CD4-positive, alpha-beta T cell treated with Interleukin-21 for 1 hour (primary cell): Measurements from ENCODE around the gene C10orf62.
"Not testable (repeated sequence)": the region's sequence is repeated elsewhere in the genome, so short reads cannot be mapped to it uniquely, and the experiment has no call there.

ENCODE experiments used
- DNase-seq: peaks from one replicate; pipeline ENCODE4 v3.0.0-alpha.2; 2020

C10orf62 gene

GRCh38 chr10:97589479-97589878, at the start of gene C10orf62:
TSS of gene C10orf62 (plus strand) at chr10:97589721. CDS start at chr10:97589898, 177 bp downstream.
- DNase-seq: no peak

DNA sequence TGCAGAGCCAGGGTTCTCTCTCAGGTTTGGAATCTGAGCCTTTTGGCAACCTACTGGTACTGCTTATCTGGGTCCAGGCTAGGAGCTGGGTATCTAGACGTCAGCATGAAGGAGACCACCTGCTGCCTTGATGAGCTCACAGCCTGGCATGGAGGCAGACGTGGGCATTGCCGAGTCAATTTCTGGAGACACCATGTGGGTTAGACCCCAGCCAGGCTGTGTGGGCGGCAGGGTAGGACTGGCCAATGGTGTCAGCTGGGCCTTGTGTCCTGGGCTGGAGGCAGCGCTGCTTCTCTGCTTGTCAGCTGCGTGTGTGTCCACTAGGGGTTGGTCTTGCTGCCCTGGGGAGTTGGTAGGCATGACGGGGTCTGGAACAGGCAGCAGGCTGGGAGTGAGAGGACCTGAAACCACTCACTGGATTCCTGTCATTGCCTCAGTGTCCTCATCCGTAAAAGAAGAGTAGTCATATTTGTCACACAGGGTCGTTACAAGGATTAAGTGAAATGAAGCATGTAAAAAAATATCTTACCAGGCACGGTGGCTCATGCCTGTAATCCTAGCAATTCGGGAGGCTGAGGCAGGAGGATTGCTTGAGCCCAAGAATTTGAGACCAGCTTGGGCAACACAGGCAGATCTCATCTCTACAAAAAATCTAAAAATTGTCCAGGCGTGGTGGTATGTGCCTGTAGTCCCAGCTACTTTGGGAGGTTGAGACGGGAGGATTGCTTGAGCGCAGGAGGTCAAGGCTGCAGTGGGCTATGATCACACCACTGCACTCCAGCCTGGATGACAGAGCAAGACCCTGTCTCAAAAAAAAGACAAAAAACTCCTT, 48.6 kb upstream of the C10orf62 start:
- DNase-seq: no peak

- DNase-seq: no peak
Observed at GRCh38 chr10:97542169-97543024, 47.1 kb upstream of the C10orf62 start.

DNA sequence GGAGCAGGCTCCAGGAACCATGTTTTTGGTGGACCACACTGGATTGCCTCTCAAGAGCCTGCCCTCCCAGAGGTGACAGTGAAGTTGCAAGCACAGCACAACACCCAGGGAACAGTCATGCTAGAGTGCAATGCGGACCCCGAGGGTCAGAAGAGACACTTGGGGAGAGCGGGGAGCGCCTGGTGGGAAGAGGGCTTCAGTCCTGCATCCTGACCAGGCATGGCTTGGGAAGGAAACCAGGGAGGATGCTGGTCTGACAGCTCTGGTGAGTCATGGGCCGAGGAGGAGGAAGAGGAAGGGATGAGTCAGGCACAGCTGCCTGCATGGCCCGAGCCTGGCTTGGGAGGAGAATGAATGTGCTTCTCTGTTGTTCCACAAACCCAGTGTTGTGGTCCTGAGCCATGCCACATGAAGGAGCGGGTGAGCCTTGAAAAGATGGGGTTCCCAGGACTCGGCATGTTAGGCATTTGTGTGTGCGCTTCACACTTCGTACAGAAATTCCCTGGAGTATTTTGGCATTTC, 46.4 kb upstream of the C10orf62 start:
- no peak for DNase-seq

DNA sequence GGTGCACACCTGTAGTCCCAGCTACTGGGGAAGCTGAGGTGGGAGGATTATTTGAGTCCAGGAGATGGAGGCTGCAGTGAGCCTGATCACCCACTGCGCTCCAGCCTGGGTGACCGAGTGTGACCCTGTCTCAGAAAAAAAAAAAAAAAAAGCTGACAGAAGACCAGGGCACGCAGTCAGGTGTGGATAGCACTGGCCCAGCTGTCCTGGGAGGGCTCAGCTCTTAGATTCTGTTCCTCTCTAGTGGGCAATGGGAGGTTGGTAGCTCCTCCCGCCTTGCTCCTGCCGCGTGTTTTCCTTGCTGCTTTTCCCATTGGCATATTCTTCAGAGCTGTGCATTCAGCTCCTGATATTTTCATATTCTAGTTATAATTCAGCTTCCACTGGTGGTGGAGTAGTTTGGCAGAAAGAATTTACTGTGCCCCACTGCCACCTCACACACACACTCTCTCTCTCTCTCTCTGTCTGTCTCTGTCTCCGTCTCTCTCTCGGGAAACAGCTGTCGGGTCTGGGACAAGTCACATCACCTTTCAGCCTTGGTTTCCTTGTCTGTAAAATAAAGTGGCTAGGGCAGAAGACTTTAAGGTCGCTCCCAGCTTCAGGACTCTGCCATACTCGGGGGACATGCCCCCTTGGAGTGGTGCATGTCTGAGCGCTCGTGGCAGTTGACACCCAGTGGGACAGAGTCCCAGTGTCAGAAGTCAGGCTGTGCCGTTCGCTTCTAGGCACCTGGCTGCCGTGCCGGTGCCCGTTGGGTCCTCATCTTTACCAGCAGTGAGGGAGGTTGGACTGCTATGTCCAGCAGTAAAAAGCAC, 42.9 kb upstream of the C10orf62 start:
- no peak for DNase-seq

DNA sequence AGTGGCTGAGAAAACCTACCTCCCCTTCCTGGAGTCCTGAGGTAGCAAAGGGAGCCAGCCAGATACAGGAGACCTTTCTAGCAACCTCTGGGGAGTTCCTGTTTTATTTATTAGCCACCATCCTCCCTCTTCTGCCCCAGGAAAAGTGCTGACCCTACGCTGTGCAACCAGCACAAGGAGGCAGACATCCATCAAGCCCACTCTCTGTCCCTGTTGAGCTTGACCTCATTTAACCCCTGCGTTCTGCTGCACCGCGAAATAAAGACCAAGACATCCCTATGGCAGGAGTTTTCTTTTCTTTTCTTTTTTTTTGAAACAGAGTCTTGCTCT, 42.3 kb upstream of the C10orf62 start:
- no peak for DNase-seq

DNA sequence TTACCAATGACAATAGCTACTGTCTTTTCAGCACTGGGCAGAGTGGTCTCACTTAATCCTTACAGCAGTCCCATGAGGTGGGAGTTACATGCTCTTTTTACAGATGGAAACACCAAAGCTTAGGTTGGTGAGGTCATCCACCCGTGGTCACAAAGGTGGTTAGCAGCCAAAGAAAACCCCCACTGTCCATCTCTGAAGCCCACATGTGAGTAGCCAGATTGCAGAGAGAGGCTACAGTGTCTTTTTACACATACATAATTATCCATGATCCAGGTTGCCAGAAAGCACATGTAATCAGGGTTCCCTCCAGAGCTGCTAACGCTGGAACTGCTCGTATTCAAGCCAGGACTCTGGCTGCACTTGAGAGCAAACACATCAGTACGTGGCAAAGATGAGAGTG, 41.6 kb upstream of the C10orf62 start:
- DNase-seq: no peak

DNA sequence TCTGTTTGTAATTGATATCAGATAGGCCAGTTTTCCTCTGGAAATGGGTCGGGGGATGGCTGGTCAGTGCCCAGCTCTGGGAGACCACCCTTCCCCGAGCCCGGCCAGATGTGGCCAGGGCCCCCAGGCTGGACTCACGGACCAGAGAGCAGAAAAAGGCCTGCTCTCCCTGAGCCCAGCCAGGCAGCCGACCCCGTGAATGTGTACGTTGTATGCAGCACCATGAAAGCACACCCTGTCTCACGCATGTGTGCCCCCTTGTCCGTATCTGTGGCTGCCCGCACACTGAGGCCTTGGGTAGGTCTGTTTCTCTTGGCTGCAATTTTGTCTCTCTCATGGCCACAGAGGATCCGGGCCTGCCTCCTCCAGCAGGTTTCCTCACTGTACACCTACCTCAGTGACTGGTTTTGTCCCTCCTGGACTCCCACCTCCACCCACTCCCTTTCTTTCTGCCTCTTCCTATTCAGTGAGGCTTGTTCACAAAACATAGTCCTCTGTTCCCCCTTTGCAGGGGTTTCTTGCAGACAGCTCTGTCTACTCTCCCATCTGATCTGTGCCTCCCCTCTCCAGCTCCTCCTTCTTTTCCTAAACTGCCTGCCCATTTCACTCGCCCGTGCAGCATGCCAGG, 40.6 kb upstream of the C10orf62 start:
- DNase-seq: no peak

- no peak for DNase-seq
Observed at GRCh38 chr10:97549587-97550322, 39.8 kb upstream of the C10orf62 start.

- no peak for DNase-seq
Observed at GRCh38 chr10:97550336-97551149, 39.0 kb upstream of the C10orf62 start.

- no peak for DNase-seq
Observed at GRCh38 chr10:97551271-97551670, 38.2 kb upstream of the C10orf62 start.

DNA sequence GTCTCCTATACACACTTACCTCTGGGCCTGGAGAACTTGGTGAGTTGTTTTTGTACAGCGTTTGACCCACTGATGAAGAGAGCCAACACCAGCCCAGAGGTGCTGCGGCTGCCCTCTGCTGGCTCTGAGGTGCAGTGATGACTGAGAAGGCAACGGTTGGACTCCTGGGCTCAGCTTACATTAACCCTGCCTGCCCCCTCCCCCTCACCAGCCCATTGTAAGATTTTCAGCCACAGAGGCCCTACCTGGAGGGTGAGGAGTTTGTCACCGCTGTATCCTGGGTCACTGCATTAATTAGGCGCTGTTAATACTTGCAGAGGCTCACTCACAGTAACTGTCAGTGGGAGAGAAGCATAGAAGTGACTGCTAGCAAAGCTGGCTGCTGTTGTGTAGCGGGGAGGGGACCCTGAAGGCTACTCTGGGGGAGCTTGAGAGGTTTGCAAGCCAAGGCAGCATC, 35.9 kb upstream of the C10orf62 start:
- DNase-seq: peak; percentile 63

- DNase-seq: not testable (repeated sequence)
Observed at GRCh38 chr10:97554336-97554735, 35.2 kb upstream of the C10orf62 start.

DNA sequence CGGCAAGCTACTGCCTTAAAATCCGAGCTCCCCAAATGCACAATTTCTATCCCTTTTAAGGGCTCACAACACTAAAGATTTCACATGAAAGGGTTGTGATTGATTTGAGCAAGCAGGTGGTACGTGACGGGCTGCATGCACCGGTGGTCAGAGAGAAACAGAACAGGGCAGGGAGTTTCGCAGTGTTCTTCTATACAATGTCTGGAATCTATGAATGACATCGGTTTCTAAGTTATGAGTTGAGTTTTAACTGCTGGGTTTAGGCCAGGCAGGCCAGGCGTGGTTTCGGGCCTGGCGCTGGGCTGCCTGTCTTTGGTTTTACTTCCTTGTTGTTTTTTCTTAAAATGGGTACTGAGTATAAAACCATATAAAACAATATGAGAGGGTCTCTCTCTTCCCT, 34.0 kb upstream of the C10orf62 start:
- not testable (repeated sequence) for DNase-seq

GRCh38 chr10:97560731-97561381, 28.7 kb upstream of the C10orf62 start:
- not testable (repeated sequence) for DNase-seq

- DNase-seq: not testable (repeated sequence)
Observed at GRCh38 chr10:97561386-97562077, 28.0 kb upstream of the C10orf62 start.

DNA sequence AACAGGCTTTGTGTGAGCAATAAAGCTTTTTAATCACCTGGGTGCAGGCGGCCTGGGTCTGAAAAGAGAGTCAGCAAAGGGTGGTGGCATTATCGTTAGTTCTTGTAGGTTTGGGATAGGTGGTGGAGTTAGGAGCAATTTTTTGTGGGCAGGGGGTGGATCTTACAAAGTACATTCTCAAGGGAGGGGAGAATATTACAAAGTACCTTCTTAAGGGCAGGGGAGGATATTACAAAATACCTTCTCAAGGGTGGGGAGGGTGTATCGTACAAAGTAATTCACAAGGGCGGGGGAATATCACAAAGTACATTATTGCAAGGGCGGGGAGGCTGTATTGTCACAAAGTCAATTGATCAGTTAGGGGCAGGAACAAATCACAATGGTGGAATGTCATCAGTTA, 27.2 kb upstream of the C10orf62 start:
- DNase-seq: not testable (repeated sequence)

DNA sequence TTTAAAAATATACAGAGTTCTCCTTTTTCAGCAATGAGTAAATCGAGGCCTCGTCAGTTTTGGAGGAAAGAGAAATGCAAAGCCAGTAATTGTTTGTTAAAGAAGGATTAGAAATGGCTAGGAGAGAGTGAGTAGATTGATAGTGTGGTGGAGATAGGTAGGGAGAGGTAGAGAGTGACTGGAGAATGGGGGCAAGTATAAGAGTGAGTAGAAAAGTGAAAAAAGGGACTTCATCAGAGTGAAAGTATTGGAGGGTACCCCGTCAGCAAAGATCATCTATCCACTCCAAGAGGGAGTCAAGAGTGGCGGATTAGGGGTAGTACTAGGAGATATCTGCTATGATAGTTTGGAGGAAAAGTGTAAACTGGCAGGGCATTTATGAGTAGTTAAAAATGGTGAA, 26.2 kb upstream of the C10orf62 start:
- DNase-seq: no peak

GRCh38 chr10:97564776-97565175, 24.7 kb upstream of the C10orf62 start:
- no peak for DNase-seq
